Endodermal cell (in vitro differentiated cells): ENCODE results near the gene FOXI2. TPM values are rescaled to one million over a fixed set of nuclear protein-coding genes. Genes with fewer than 3 reads are reported as not detected.

ENCODE experiments used
- DNase-seq: peaks from one replicate; pipeline ENCODE4 v3.0.0-alpha.2; 2017
- H3K27ac ChIP-seq: 2 replicates; pipeline ENCODE4 v1.5.1; 2013; ENCODE audit warnings: mild to moderate bottlenecking, low read depth, low read length, moderate library complexity
- H3K27me3 ChIP-seq: 2 replicates; pipeline ENCODE4 v1.6.1; 2013; ENCODE audit warnings: mild to moderate bottlenecking, low read length, moderate library complexity; ENCODE audit not compliant: insufficient read depth, control insufficient read depth, poor library complexity, severe bottlenecking
- H3K36me3 ChIP-seq: 2 replicates; pipeline ENCODE4 v1.7.0; 2013; ENCODE audit warnings: mild to moderate bottlenecking, low read length, moderate library complexity; ENCODE audit not compliant: control insufficient read depth, insufficient read depth
- H3K4me1 ChIP-seq: one replicate; pipeline ENCODE4 v1.7.0; 2013; ENCODE audit warnings: low read length; ENCODE audit not compliant: control insufficient read depth, insufficient read depth
- H3K4me3 ChIP-seq: 2 replicates; pipeline ENCODE4 v1.5.1; 2013; ENCODE audit warnings: mild to moderate bottlenecking, low read length, moderate library complexity
- H3K9ac ChIP-seq: 2 replicates; pipeline ENCODE4 v1.6.1; 2013; ENCODE audit warnings: mild to moderate bottlenecking, low read length, moderate library complexity; ENCODE audit not compliant: poor library complexity, severe bottlenecking; ENCODE audit errors: extremely low read depth
- H3K9me3 ChIP-seq: 2 replicates; pipeline ENCODE4 v1.6.1; 2013; ENCODE audit warnings: mild to moderate bottlenecking, low read length, moderate library complexity; ENCODE audit not compliant: control insufficient read depth
- H3K27ac Mint-ChIP-seq: 2 replicates; pipeline ENCODE4 v1.8.0; 2020; ENCODE audit warnings: mixed read lengths
- H3K27me3 Mint-ChIP-seq: 2 replicates; pipeline ENCODE4 v1.8.0; 2021; ENCODE audit warnings: mild to moderate bottlenecking, mixed read lengths; ENCODE audit not compliant: insufficient read depth
- H3K36me3 Mint-ChIP-seq: 2 replicates; pipeline ENCODE4 v1.8.0; 2020; ENCODE audit warnings: low read depth, mixed read lengths
- H3K4me1 Mint-ChIP-seq: 2 replicates; pipeline ENCODE4 v1.8.0; 2020; ENCODE audit warnings: mixed read lengths
- H3K4me3 Mint-ChIP-seq: 2 replicates; pipeline ENCODE4 v1.8.0; 2020; ENCODE audit warnings: mild to moderate bottlenecking, moderate library complexity, mixed read lengths
- H3K9me3 Mint-ChIP-seq: 2 replicates; pipeline ENCODE4 v1.8.0; 2020; ENCODE audit warnings: mild to moderate bottlenecking, mixed read lengths
- WGBS, 2 experiments: methylation state at CpG; one replicate each; pipeline versions ENCODE4 v1.1.5 to v1.1.7; 2013; ENCODE audit warnings: missing lambda C conversion rate in 2 of 2, mixed read lengths in 1 of 2; ENCODE audit not compliant: insufficient coverage in 1 of 2, insufficient read length in 1 of 2; 5-methylcytosine and 5-hydroxymethylcytosine counted together
- total RNA-seq, 2 donors: library from RNA; stranded (reverse); fragmentation: NEBNext Ultra II Directional in 1 of 2; extraction: Animal tissue kit (Norgen Biotek cat#: 25700) in 1 of 2; gene quantifications; 2 replicates in 1 of 2; 3 replicates in 1 of 2; pipeline ENCODE4 v1.2.1, GENCODE V29; 2021
- TF ChIP-seq, protein P1 (sequence below): fragments of 200-600 bp; sonication (generic); conservative IDR thresholded peaks from 2 replicates; pipeline ENCODE4 v1.5.0; 2021; ENCODE audit warnings: antibody characterized with exemption, mild to moderate bottlenecking

FOXI2 gene
- total RNA-seq, 2 donors from 2014 or later, result 1.0 to 14.8 TPM

DNA sequence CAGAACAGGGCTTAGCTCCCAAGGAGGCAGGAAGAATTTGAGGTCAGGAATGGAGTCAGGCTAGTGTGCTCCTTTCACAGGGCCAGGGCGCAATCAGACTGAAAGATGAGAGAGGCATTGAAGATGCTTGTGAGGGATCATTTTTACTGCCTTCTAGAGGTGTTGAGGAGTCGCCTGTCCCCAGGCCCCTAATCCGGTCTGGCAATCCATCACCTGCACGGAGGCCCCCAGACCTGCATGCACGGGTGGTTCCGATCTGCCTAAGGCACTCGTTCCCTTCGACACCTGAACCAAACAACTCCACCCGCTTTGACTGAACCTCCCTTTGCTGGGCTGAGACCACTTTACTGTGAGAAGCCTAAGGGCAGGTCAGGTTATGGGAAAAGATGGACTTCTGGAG is 8.0 kb downstream of the FOXI2 start:
- Histone ChIP-seq H3K4me1 (no peaks in the 10 kb centered on the region), H3K9ac (no peak overlapping the region), H3K4me3 (no peak overlapping the region), H3K27ac (no peak overlapping the region), H3K36me3 (no peaks in the 10 kb centered on the region), H3K9me3 (no peaks in the 10 kb centered on the region), H3K27me3 (peaks cover 45% of the 10 kb centered on the region)
- 86 to 91% methylated on average over 8 to 9 of the region's 9 CpGs for WGBS, 2 experiments
- Mint-ChIP-seq H3K4me3 (no peak overlapping the region), H3K27me3 (peaks cover 47% of the 10 kb centered on the region), H3K36me3 (peaks cover 3% of the 10 kb centered on the region), H3K4me1 (peaks cover 1% of the 10 kb centered on the region), H3K27ac (no peak overlapping the region), H3K9me3 (peaks cover 17% of the 10 kb centered on the region)
- TF ChIP-seq, protein P1, sequence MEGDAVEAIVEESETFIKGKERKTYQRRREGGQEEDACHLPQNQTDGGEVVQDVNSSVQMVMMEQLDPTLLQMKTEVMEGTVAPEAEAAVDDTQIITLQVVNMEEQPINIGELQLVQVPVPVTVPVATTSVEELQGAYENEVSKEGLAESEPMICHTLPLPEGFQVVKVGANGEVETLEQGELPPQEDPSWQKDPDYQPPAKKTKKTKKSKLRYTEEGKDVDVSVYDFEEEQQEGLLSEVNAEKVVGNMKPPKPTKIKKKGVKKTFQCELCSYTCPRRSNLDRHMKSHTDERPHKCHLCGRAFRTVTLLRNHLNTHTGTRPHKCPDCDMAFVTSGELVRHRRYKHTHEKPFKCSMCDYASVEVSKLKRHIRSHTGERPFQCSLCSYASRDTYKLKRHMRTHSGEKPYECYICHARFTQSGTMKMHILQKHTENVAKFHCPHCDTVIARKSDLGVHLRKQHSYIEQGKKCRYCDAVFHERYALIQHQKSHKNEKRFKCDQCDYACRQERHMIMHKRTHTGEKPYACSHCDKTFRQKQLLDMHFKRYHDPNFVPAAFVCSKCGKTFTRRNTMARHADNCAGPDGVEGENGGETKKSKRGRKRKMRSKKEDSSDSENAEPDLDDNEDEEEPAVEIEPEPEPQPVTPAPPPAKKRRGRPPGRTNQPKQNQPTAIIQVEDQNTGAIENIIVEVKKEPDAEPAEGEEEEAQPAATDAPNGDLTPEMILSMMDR, result no peak
- DNase-seq, result no peak

DNA sequence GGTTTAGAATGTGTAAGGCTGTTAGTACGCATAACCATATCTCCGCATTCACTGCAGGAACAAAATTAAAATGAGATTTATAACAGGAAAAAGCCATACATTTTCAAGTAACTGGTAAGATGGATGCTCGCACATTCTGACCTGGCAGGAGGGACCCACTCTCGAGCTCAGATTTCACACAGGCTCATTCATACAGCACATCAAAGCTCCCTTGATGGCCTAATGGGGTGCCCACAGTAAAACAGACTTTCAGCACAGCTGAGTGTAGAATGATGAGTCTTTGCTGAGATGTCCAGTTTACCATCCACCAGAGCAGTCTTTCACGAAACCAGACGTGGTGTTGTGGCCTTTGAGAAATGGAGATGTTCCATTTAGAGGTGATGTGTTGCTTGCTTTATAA is 8.9 kb downstream of the FOXI2 start:
- Mint-ChIP-seq H3K36me3 (no peaks in the 10 kb centered on the region), H3K4me1 (no peaks in the 10 kb centered on the region), H3K27me3 (peaks cover 39% of the 10 kb centered on the region), H3K27ac (no peak overlapping the region), H3K9me3 (peaks cover 17% of the 10 kb centered on the region), H3K4me3 (no peak overlapping the region)
- H3K27ac ChIP-seq, result no peak overlapping the region
- no peaks in the 10 kb centered on the region for H3K4me1 ChIP-seq
- no peaks in the 10 kb centered on the region for H3K9me3 ChIP-seq
- no peak overlapping the region for H3K9ac ChIP-seq
- H3K27me3 ChIP-seq, result peaks cover 38% of the 10 kb centered on the region
- no peak overlapping the region for H3K4me3 ChIP-seq
- TF ChIP-seq, protein P1, result no peak
- no peaks in the 10 kb centered on the region for H3K36me3 ChIP-seq
- no peak for DNase-seq
- WGBS, 2 experiments, result 77 to 87% methylated on average over 6 of the region's 6 CpGs

DNA sequence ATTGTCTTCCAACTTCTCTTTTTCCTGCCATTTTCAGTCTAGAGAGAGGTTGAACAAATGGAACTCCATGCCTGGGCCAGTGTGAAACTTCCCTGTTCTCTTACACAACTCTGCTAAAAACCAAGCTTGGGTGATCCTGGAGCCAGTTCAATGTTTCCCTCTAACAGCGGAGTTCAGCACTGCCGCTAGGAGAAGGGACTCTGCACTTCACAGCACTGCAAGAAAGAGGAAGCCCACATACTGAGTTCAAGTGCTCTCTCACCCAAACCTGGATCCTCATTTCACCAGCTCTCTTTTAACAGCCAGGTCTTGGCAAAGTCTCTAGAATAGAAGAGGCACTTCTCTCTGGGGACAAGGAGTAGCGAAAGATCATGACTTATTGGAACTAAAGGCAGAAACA is 18.8 kb downstream of the FOXI2 start:
- H3K4me3 ChIP-seq, result no peak overlapping the region
- peak; percentile 65 for DNase-seq
- no peaks in the 10 kb centered on the region for H3K9me3 ChIP-seq
- Mint-ChIP-seq H3K4me1 (peaks cover 14% of the 10 kb centered on the region), H3K9me3 (no peaks in the 10 kb centered on the region), H3K4me3 (no peak overlapping the region), H3K36me3 (no peaks in the 10 kb centered on the region), H3K27ac (no peak overlapping the region), H3K27me3 (peaks cover 8% of the 10 kb centered on the region)
- H3K9ac ChIP-seq, result no peak overlapping the region
- no peak overlapping the region for H3K27ac ChIP-seq
- 75 to 78% methylated on average over 3 of the region's 3 CpGs for WGBS, 2 experiments
- TF ChIP-seq, protein P1, result peak; percentile 41
- H3K36me3 ChIP-seq, result no peaks in the 10 kb centered on the region
- H3K4me1 ChIP-seq, result no peaks in the 10 kb centered on the region
- peaks cover 8% of the 10 kb centered on the region for H3K27me3 ChIP-seq
